ENCODE data around the gene PHLDA1. TPM values are rescaled to one million over a fixed set of nuclear protein-coding genes. Genes with fewer than 3 reads are reported as not detected.

PHLDA1 gene
- total and polyA plus RNA-seq, 10 of the 15 experiments (the other 5 are each of a cell fraction or from before 2014, with no cell fraction given), result 0.66 to 14.2 (median 1.3) TPM

GRCh38 chr12:75979181-75979580, 52.4 kb downstream of the PHLDA1 start (continued):
- TF ChIP-seq HCFC1 (IDR thresholded peaks at IDR 0.05; ENCODE audit: low read length) (no peak), FOXK2 (IDR thresholded peaks at IDR 0.05) (no peak), IKZF2 (IDR thresholded peaks at IDR 0.05) (peak; percentile 28 to 39; a peak in 2 of 4 replicates), JUNB (IDR thresholded peaks at IDR 0.05) (peak; percentile 43), CTCF (IDR thresholded peaks at IDR 0.05 in 2 of 3, conservative IDR thresholded peaks at IDR 0.05 in 1 of 3; ENCODE audit: control insufficient read depth in 2 of 3, extremely low read depth in 1 of 3, insufficient read depth in 1 of 3, low read depth in 3 of 3, low read length in 3 of 3) (no peak), SIN3A (IDR thresholded peaks at IDR 0.05; ENCODE audit: low read depth, low read length) (no peak), HSF1 (IDR thresholded peaks at IDR 0.05; ENCODE audit: low read depth, low read length) (no peak), IKZF1 (conservative IDR thresholded peaks at IDR 0.05) (peak; percentile 72), IRF5 (IDR thresholded peaks at IDR 0.05; ENCODE audit: borderline replicate concordance) (no peak), SMAD5 (IDR thresholded peaks at IDR 0.05; ENCODE audit: low read depth) (no peak), ZNF207 (IDR thresholded peaks at IDR 0.05; ENCODE audit: borderline replicate concordance) (no peak), PAX5 (IDR thresholded peaks at IDR 0.05; ENCODE audit: borderline replicate concordance, low read depth, low read length) (no peak), BHLHE40 (IDR thresholded peaks at IDR 0.05; ENCODE audit: borderline replicate concordance in 1 of 2, low read depth in 2 of 2, low read length in 1 of 2) (no peak), ETV6 (conservative IDR thresholded peaks at IDR 0.05 in 1 of 2, IDR thresholded peaks at IDR 0.05 in 1 of 2; ENCODE audit: borderline replicate concordance in 1 of 2, low read depth in 1 of 2) (peak in 1 of 2 experiments; percentile 86; a peak in 2 of 4 replicates), JUND (IDR thresholded peaks at IDR 0.05; ENCODE audit: low read depth, low read length) (no peak)
